ENCODE measurements around the gene BHLHE40.
"Not testable (repeated sequence)": the region's sequence is repeated elsewhere in the genome, so short reads cannot be mapped to it uniquely, and the experiment has no call there.

Gene BHLHE40

DNA sequence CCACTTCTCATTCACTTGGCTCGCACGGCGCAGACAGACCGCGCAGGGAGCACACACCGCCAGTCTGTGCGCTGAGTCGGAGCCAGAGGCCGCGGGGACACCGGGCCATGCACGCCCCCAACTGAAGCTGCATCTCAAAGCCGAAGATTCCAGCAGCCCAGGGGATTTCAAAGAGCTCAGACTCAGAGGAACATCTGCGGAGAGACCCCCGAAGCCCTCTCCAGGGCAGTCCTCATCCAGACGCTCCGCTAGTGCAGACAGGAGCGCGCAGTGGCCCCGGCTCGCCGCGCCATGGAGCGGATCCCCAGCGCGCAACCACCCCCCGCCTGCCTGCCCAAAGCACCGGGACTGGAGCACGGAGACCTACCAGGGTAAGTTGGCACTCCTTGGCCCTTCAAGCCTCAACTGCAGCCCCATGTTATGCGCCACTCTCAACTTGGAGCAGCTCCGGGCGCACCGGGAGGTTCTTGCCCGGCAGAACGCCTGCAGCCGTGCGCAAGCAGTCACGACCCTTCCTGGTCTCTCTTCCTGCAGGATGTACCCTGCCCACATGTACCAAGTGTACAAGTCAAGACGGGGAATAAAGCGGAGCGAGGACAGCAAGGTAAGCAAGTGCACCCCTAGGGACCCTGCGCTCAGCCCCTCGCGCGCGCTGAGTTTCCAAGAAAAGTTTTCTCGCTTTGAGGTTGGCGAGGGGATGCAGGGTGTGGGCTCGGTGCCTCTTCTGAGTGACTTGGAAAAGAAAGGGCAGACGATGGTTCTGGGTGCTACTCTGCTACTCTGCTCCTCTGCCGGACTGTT is at the start of gene BHLHE40:
TSS of gene BHLHE40 (plus strand) at position 10 of the 801 bp plus-strand sequence. CDS start at position 292, 282 bp downstream.
- DNase-seq = no peak

DNA sequence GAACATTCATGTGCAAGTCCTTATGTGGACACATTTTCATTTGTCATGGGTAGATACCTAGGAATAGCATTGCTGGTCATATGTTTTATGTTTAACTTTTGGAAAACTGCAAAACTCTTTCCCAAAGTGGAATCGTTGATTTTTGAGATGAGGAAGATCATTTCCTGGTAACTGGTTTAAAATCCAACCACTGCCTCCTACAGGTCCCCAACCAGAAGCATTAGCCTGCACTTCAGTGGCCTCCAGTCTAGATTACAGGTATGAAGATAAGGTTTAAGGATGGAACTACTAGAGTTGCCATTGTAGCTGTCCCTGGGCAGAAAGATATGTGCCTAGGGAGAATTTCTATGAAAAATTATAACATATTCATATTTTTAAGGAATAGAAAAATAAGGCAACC is 48.7 kb upstream of the BHLHE40 start:
- no peak for DNase-seq

DNA sequence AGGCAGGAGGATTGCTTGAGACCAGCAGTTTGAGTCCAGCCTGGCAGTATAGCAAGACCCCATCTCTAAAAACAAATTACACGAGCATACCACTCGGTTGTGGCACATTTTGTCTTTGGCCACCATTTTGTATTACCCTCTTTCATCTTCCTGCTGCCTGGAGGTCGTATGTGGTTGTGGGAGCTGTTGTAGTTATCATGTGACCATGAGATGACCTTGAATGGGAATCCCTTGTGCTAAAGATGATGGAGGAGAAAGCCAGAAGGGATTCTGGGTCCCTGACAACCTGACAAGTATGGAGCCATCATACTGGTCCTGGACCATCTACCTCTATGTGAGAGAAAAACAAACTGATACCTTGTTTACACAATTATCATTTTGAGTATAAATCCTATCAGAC is 45.2 kb upstream of the BHLHE40 start:
- no peak for DNase-seq

DNA sequence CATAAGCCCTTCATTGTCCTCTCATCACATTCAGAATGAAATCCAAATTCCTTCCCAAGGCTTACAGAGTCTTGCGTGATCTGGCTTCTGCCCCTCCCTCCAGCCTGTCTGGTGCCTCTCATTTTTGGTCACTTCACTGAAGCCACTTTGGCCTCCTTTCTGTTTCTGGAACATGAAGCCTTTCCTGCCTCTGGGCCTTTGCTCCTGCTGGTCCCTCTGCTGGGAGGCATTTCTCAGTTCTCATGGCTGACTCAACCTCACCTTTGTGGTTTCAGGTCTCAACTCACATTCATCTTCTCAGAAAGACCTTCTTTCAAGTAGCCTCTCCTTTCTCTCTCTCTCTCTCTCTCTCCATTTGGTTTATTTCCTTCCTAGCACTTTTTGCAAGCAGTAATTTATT is 43.9 kb upstream of the BHLHE40 start:
- DNase-seq = no peak

DNA sequence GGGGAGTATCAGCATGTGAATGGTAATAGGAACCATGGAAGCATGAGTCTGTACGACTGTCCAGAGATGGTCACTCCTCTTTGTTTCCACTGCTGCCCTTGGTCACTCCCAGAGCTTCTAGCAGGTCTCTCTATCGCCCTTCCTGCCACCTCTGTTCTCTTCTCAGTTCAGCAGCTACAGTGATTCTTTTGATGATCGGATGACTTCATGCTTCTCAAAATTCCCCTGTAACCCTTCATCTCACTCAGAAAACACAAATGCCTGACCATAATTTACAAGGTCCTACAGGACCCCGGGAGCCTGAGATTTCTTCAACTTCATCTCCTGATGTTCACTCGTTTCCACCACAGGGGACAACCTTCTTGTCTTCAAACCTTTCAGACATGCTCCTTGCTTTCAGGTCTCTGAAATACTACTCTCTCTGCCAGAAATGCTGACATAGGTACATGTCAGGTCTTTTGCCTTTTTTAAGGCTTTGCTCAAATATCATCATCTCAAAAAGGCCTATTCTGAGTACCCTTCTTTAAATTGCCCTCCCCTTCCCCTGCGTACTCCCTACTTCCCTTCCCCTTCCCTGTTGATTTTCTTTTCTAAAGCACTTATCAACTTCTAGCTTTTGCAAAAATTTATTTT is 42.1 kb upstream of the BHLHE40 start:
- no peak for DNase-seq

DNA sequence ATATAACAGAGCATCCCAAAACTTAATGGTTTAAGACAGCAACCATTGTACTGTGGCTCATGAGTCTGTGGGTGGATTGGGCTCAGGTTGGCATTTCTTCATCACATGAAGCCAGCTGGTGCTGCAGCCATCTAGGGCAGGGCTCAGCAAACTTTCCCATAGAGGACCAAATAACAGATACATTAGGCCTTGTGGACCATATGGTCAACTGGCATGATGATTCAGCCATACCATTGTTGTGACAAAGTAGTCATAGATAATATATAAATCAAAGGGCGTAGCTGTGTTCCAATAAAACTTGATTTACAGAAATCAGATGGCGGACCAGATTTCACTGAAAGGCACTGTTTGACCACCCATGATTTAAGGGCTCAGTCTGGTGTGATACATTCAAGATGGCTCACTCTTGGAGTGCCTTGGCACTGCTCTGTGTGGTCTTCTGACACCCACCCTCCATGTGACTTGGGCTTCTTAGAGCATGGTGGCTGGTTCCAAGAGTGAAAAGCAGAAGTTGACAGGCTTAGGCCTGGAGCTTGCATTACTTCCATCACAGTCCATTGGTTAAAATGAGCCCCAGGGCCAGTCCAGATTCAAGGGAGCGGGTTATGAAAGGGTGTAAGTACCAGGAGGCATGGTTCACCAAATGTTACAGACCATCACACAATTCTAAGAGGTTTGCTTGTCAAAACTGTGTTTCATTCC is 40.8 kb upstream of the BHLHE40 start:
- DNase-seq = no peak

DNA sequence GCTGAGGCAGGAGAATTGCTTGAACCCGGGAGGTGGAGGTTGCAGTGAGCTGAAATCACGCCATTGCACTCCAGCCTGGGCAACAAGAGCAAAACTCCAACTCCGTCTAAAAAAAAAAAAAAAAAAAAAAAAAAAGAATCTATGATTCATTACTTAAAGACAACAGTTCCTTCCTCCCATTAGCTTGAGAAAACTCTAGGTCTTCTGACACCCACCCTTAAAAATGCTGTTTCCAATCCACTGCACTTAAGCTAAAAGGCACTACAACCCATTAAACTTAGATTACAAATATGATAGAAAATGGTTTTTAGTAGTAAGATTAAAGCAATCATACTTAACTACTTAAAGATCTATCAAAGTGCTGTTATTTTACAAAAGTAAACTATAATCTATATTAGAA is 40.0 kb upstream of the BHLHE40 start:
- no peak for DNase-seq

DNA sequence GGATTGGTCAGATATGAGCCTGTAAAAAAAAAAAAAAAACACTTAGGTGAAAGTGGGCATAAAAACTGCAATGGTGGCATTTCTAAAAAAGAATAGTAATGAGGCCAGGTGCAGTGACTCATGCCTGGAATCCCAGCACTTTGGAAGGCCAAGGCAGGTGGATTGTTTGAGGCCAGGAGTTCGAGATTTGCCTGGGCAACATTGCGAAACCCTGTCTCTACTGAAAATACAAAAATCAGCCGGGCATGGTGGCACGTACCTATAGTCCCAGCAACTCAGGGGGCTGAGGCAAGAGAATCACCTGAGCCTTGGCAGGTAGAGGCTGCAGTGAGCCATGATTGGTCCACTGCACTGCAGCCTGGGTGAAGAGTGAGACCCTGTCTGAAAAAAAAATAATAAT is 38.3 kb upstream of the BHLHE40 start:
- no peak for DNase-seq

DNA sequence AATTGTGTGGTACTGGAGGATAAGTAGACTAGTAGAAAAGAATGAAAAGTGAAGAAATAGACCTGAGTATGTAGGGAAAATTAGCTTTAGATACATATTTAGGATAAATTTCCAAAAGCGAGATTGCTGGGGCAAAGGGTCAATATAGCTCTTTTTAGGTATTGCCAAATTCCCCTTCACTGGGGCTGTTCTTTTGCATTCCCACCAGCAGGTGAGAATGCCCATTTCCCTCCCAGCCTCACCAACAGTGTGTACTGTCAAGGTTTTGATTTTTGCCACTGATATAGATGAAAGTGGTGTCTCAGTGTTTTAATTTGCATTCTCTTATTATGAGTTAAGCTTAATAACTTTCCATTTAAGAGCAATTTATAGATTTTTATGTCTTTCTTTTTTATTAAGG is 35.7 kb upstream of the BHLHE40 start:
- DNase-seq = no peak

DNA sequence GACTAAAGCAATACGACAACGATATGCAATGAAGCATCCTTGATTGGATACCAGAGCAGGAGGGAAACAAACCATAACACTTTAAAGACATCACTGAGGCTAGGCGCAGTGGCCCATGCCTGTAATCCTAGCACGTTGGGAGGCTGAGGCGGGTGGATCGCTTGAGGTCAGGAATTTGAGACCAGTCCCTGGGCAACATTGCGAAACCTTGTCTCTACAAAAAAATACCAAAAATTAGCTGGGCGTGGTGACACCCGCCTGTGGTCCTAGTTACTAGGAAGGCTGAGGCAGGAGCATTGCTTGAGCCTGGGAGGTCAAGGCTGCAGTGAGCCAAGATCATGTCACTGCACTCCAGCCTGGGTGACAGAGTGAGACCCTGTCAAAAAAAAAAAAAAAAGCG is 33.9 kb upstream of the BHLHE40 start:
- no peak for DNase-seq

DNA sequence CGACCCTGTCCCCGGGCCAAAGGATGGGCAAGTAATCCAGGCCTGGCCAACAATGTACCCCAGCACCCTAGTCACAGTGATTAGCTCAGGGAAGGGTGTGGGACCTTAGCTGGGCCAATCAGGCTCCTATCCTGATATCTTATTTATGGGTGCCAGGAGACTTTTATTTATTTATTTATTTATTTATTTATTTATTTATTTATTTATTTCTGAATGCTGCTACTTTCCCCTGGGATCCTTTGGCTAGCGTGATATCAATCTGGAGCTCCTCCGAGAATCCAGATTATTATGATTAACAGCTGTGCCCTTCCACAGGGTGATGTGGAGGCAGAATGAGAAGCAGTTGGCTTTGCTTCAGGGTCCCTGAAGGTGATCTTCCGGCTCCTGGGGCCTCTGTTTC is 32.2 kb upstream of the BHLHE40 start:
- no peak for DNase-seq

DNA sequence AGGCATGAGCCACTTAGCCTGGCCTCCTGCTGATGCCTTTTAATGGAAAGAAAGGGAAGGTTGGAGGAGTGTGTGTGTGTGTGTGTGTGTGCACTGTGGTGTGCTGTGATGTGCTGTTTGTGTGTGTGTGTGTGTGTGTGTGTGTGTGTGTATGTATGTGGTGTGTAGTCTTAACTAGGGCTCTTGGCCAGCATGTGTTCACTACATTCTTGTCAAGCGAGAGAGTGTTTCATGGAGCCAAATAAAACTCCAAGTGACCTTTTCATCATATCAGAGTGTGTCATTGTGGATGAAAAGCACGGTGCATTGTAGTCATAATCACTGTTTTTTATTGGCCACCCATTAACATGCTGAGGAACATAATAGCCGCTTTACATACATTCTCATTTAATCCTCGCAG is 30.8 kb upstream of the BHLHE40 start:
- no peak for DNase-seq

DNA sequence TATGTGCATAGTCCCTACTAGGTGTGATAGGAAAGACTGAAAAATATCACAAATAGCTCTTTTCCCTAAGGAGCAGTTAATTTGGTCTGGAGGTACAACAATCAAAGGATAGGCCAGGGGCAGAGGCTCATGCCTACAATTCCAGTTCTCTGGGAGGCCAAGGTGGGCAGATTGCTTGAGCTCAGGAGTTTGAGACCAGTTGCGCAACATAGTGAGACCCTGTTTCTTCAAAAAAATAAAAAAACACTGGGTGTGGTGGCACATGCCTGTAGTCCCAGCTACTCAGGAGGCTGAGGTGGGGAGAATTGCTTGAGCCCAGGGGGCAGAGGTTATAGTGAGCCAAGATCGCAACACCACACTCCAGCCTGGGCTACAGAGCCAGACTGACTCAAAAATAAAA is 30.2 kb upstream of the BHLHE40 start:
- DNase-seq = no peak

DNA sequence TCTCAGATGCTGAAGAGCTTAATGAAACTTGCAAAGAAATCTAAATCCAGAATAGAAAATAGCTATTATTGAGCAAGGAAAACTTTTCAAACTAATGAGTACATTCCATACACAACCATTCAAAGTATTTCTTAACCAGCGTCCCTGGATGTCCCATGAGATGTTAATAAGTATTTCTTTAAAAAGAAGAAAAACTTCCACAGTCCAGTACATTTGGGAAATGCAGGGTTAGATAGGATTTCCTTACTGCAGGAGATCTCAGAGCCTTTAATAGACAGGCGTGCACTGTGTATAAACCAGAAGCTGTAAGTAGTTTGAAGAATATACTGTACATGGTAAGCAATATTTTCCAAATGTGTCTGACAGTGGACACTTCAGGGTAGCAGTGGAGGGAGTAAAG is 29.6 kb upstream of the BHLHE40 start:
- DNase-seq = no peak

DNA sequence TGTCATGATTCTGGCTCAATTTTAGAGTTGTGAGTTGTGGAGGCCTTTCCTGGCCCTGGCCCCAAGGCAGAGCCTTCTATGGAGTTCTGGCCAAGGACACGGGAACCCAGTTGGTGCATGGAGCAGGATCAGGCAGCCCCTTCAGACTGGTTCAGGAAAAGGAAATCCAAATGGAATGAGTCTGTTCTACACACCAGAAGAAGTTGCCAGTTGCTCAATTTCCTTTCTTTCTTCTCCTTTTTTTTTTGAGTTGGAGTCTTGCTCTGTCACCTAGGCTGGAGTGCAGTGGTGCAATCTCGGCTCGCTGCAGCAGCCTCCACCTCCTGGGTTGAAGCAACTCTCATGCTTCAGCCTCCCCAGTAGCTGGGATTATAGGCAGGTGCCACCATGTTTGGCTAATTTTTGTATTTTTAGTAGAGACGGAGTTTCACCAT is 28.9 kb upstream of the BHLHE40 start:
- no peak for DNase-seq

DNA sequence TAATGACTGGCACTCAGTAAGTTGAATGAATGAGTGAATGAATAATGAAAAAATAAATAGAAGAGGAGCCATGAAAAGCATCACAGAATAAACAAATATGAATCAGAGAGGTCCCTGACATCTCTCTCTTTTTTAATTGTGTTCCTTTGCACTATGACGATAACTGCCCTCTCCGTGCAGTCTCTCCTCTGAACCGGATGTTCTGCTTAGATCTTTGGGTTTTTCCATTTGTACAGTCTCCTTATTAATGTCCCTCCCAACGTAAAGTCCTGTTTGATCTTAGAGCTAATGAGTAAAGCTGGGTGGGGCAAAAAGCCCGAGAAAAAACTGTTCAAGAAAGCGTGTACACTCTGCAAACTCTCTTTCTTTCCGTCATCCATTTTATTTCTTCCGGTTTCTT is 28.3 kb upstream of the BHLHE40 start:
- DNase-seq = no peak

DNA sequence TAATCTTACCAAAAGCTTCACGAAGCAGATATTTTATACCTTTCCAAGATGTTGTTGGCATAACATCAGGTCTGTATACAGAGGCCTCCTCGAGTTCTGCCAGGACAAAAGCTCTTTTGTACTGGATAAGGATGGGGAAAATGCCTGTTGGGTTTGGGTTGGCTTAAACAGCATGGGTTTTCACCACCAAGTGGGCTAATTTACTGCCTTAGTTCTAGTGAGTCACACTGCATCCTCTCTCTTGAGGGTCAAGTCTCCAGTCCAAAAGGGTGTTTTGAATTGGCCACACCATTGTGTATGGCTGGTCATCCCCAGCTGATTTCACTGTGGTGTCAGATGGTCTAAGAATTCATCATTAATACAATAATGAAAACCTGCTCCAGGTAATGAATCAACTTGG is 26.1 kb upstream of the BHLHE40 start:
- no peak for DNase-seq

DNA sequence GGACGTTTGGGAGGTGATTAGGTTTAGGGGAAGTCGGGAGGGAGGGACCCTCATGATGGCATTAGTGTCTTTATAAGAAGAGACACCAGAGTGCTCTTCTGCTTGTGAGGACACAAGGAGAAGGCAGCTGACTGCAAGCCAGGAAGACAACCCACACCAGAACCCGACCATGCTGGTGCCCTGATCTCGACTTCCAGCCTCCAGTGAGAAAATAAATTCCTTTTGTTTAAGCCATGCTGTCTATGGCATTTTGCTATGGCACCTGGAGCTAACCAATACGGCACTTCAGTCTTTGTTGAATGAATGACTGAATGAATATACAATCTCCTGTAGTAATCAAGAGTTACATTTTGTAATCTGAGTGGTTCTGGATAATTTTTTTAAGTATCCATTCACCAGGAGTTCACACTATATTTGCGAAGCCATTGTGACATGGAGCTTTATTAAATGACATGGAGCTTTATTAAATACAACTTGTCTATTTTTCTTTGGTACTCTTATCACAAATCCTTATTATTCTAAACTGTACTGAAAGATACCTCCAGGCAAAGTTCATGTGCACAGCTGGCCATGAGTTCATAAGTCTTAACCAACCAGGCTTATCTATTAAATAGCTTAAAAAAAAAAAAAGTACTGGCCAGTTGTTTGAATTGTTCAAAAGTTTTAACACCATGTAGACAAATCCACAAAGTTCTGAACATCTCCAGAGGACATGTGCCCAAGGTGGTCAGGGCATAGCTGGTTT is 24.8 kb upstream of the BHLHE40 start:
- no peak for DNase-seq

DNA sequence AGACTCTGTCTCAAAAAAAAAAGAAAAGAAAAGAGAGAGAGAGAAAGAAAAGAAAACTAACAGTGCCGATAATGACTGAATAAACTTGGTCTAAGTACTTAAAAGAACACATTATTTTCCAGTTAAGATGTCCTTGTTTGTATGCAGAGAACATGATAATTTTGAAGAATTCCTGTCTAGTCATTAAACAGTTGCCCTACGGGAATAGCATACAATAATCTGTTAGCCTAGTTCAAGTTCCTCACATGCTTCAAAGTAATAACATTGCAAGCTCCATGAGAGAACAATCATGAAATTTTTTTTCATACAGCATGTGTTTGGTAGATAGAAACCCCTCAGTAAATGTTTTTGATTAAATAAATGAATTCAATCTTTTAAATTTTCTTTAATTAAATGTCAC is 23.1 kb upstream of the BHLHE40 start:
- DNase-seq = no peak

DNA sequence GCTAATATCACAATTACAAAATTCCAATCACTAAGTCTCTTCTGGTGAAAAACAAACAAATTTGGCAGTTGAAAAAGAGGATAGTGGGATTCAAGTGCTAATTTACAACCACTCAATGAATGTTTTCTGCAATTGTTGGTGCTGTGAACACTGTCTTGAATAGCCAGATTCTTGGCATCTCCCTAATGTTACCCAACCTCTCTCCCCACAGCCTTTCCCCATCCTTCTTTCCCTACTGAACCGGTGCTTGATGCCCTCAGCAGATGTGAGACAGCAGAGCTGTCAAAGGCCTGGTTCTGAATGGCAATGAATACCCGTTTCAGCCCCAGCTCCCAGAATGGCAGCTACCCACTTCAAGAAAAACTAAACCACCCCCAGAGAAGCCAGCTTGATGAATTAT is 22.5 kb upstream of the BHLHE40 start:
- no peak for DNase-seq

DNA sequence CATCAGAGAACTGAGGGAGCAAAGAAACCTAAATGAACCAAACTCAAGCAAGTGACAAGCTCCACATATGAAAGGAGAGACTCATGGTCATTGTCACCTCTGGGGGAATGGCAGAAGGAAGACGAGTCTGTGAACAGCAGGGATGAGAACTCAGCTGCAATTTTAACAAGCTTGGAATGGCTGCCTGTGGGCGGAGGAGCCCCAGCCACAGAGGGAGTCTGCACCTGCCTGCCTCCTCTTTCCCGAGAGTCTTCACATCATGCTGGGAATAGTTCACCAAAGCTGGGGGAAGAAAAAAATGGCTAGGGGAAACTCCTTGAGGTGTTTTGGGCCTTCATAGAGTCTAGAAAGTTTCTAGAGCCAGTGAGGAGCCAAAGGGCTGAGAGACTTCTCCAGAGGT is 21.3 kb upstream of the BHLHE40 start:
- no peak for DNase-seq

DNA sequence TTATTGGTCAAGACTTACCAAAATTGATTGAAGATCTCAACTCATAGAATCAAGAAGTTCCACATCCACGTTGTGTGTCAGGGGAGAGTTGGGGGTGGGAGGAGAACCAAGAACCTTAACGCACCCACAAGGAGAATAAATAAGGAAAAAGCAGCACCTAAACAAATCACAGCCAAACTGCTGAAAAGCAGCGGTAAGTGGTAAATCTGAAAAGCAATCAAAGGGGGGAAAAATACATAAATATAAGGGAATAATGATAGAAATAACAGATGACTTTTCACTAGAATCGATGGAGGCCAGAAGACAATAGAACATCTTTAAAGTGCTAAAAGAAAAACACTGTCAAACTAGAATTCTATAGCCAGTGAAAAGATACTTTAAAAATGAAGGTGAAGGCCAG is 20.1 kb upstream of the BHLHE40 start:
- DNase-seq = no peak

DNA sequence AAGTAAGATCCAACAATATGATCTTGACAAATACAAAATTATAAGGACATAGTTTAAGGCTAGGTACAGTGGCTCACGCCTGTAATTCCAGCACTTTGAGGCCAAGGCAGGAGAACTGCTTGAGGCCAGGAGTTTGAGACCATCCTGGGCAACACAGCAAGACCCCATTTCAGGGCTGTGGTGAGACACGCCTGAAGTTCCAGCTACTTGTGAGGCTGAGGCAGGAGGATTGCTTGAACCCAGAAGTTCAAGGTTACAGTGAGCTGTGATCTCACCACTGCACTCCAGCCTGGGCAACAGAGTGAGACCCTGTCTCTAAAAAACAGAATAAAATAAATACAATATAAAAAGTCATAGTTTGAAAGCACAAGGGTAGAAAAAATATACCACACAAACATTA is 17.4 kb upstream of the BHLHE40 start:
- DNase-seq = not testable (repeated sequence)
